HS-5 (cell line): Measurements from ENCODE around the gene NELL1.

ENCODE experiments used
- DNase-seq: peaks from one replicate; pipeline ENCODE4 v3.0.0-alpha.2; 2012; ENCODE audit warnings: low read depth

The NELL1 gene

DNA sequence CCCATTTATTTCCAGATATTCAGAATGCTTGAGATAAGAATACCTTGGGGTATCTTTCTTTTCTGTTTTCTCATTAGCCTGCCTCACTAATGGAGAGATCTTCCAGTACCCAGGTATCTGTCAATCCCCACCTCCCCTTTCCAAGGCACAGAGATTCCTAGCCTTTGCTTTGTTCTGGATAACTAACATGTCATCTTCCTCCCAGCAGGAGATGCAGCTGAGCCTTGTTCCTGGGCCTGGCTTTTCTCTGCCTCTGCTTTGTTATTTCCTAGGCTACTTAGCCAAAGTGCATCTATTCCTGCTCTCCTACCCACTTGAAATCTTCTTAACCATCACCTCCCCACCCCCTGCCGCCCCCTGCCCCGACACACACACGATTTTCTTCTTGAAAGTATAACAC lies 297.1 kb downstream of the NELL1 start:
- DNase-seq, result no peak

GRCh38 chr11:20973940-20974559 lies 304.7 kb downstream of the NELL1 start:
- DNase-seq, result no peak

DNA sequence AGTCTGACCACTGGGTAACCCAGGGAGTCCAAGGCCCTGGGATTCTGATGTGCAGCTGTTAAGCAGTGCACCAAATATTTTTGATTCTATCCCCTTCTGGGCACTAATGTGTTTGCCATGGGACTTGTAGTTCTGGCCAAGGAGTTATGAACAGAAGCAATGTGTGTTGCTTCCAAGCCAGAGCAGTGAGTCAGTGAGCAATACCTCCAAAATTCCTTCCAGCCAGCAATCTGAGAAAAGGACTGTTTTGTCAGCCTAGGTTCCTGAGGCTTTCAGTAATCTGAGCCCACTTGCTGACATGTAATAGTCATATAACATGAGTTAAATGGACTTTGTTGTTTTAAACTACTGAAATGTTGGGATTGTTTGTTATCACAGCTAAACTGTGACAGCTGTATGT lies 311.4 kb downstream of the NELL1 start:
- DNase-seq, result no peak

- DNase-seq, result no peak
These were observed 321.1 kb downstream of the NELL1 start for GRCh38 chr11:20990447-20990846.

DNA sequence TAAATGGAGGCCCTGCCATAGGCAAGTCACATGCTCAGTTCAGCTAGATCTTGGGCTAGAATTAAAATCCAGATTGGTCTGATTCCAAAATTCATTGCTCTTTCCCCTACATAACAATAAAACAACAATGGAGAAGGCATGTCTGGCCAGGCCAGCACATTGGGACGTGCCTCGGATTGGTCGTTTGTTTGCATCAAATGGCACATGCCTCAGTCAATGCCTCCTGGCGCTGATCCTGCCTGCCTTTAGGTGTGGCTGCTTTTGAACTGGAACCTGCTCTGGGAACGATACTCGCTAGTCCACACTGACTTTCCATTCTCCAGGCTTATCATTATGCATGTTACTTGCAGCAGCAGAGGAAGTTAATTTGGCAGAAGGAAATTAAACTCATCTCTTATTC lies 322.1 kb downstream of the NELL1 start:
- no peak for DNase-seq

GRCh38 chr11:21007297-21007696 lies 337.9 kb downstream of the NELL1 start:
- DNase-seq, result no peak

- no peak for DNase-seq
These were observed 348.9 kb downstream of the NELL1 start for GRCh38 chr11:21018248-21018647.

DNA sequence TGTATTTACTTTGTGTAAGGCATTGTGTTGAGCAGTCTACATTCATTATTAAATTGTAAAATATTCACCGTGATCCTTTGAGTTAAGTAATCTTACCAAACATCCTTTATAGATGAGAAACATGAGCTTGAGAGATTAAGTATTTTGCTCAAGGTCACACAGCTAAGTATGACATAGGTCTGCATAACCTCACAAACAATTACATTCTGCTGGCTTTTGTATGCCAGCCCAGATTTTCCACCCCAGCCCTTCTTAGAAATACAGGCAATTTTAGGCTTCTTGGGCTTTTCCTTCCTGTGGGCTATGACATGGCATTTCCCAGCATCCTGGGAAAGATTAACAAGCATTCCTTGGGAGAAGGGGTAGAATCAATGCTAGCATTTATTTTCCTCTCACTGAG lies 357.3 kb downstream of the NELL1 start:
- no peak for DNase-seq

DNA sequence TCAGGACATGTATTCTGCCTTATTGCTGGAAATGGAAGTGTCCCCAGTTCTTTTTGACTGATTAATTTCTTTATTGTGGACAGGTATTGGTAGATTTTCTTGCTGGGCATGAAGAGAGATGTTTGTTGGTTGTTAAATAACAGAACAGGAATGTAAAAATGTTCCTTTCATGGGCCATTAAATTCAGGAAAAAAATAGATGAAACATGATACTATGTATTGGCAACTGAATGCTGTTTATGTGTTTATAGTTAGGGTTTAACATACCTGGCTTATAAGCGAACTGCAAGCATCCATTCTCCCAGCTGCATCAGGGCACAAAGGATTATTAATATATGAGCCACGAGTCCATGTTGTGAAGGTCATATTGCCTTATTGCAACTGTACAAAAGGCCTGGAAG lies 368.5 kb downstream of the NELL1 start:
- DNase-seq, result no peak

DNA sequence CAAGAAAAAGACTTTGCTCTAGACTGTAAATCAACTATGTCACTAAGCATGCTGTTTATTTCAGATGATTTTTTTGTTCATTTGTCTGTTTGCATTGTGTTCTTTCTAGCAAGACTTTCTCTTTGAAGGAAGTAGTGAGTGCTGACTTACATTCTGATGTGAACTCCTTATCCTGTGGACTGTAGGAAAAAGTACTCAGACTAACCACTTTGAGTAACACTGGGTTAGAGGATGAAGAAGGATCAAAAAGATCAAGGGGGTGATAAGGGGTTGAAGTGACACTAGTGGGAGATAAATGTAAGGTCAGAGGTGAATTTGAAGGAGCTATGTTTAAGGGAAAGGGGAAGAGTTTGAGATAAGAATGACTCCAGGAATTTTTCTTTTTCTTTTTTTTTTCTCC lies 369.4 kb downstream of the NELL1 start:
- DNase-seq, result no peak

DNA sequence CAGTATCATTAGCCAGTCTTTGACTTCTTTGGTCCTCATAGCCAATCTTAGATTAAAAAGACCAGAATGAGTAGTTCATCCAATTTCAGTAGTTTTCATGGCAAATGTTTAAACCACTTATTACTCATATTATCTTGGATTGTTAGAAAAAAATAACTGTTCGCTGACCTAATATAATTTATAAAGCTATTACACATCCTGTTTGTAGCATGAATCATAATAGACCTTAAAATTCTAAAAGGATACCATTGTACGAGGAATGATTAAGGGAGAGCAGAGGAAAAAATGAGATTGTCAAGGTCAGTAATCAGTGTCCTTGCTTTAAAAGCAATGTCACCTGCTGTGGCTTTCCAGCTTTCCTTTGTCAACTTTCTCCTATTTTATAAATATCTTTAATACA lies 371.2 kb downstream of the NELL1 start:
- no peak for DNase-seq

DNA sequence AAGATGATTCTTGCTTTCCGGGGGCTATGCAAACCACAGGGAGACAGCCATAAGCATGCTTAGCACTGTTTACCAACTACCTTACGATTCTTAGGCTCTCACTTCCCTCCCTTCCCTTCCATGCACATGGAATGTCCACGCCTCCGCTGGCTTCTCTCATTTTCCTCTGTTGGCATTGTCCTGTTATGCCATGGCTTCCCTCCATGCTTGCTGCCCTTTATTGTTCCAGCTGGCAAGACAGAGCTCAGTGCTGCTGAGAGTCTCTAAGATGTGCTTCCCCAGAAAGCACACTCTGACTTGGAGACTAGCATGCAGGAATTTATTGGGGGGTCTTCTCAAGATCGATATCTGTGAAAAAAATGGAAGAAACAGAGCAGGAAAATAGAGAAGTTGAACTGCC lies 379.2 kb downstream of the NELL1 start:
- no peak for DNase-seq

DNA sequence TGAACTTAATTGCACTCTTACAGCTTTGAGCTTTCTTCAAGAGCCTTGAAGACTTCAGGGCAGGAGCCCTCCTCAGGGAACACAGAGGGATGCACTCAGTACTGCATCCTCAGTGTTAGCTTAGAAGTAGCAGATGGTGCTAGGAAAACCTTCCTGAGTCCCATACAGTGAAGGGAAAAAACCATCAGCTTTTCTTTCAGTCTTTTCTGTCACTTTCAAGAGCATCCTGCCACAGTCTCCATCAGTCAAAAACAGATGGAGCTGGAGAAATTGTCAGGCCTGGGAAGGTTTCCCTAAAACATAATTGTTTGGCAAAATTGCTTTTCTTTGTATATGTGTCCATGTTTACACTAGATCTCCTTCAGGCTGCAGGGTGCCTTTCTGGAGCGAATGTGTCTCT lies 384.1 kb downstream of the NELL1 start:
- DNase-seq, result no peak

DNA sequence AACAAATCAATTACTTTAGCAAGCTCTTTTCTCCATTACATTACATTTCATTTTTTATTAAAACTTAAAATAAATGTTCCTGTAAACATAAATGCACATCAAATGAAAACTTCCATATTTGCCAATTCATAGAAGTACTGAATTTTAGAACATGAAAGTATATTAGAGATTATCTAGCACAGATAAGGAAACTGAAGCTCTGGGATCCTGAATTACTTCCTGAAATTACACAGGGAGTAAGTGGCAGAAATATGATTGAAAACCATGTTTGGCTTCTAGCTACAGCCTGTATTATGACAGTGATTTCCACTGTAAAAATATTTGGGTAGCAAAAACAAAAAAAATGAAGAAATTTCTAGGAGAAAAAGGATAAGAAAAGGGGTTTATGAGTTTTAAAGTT lies 387.3 kb downstream of the NELL1 start:
- no peak for DNase-seq

DNA sequence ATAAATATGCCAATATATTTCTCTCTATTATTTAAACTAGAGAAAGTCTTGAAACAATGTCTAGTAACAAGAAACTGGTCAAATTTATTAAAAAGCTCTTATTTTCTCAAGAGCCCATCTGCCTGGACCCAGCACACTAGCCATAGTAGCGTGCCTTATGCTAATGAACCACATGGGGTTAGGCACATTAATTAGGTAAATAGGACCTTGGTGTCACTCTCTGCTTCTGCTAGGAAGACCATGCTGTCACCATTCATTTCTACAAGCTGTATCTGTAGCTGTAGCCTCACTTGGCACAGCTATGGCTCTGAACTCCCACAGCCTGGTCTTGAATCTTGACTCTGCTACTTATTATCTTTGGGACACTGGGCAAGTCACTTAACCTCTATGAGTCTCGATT lies 390.5 kb downstream of the NELL1 start:
- DNase-seq, result no peak

GRCh38 chr11:21066030-21066429 lies 396.6 kb downstream of the NELL1 start:
- no peak for DNase-seq

DNA sequence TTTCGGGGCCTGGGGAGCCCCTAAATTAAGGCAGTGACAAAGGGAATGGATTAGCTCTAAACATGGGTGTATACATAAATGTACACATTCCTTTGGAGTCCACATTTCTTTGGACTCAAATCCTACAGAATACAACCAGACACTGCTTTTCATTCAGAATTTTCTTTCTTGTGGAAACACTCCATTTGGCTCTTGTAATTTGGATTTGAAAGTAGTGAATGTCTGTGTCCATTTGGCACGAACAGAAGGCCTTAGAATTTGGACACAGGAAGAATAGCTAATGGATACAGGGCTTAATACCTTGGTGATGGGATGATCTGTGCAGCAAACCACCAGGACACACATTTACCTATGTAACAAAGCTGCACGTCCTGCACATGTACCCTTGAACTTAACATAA lies 399.5 kb downstream of the NELL1 start:
- DNase-seq, result no peak

GRCh38 chr11:21069909-21070308 lies 400.5 kb downstream of the NELL1 start:
- no peak for DNase-seq

DNA sequence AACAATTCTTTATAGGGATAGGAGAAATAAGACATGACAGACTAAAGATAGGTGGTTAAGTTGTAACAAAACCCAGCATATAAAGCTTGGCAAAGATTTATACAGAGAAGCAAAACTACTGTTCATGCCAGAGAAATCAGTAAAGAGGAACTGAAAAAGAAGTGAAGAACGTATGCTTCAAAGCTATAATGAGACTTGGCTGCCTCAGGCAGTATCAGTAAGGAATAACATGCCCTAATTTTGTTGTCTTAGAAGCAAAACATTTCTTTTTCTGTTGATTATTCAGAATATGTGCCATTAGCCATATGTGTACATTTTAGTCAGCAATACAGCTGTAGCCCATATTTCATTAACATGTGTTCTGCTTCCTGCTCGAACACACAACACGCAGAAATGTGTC lies 403.2 kb downstream of the NELL1 start:
- DNase-seq, result no peak

- DNase-seq, result no peak
These were observed 413.5 kb downstream of the NELL1 start for GRCh38 chr11:21082853-21083252.

DNA sequence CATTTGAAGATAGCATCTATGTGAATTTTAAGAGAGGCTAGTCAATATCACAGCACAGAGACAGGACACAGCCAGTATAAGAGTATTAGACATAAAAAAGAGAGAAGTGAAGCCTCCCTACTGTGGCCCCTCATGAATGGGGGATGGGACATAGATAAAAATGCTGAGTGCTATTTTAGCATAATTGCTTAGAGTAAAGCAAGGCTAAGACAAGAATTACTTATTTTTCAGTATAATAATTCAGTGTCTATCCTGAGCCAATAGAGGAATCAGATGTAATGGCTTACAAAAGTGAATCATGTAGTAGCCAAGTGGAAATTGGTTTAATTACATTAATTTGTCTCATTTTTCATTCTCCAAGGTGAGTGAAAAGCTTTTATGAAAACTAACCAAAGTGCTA lies 419.5 kb downstream of the NELL1 start:
- DNase-seq, result no peak

- DNase-seq, result no peak
These were observed 435.3 kb downstream of the NELL1 start for GRCh38 chr11:21104641-21105040.

GRCh38 chr11:21105196-21105917 lies 436.0 kb downstream of the NELL1 start:
- no peak for DNase-seq

DNA sequence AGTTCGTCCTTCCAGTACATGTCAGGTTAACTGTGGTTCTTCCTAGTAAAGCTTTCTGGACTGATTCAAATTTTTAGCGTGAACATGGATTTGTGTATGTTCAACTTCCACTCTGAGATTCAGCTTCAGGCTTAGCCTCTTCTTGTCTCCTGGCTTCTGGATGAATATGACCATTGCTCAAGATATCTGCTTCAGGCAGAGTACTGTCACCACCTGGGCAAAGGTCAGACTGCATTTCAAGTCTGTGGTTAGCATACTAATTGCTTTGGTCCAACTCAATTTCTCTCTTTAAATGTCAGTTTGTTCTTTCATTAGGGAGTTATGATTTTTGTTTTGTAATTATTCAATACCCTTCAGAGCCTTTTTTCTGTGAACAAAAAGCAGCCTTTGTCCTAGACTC lies 440.0 kb downstream of the NELL1 start:
- no peak for DNase-seq
